Measurements from ENCODE around the gene ATP13A4. TPM values are rescaled to one million over a fixed set of nuclear protein-coding genes. Genes with fewer than 3 reads are reported as not detected.

Gene ATP13A4
- polyA plus RNA-seq, 3 donors = 0.08 to 0.21 (median 0.19) TPM

GRCh38 chr3:193592841-193593667, 38.4 kb upstream of the ATP13A4 start, which contains the start of gene OPA1:
OPA1 (plus strand) TSS chr3:193593208; CDS start chr3:193593378, 170 bp downstream.
- H3K79me2 ChIP-seq (ENCODE audit: insufficient read depth, low read length) = peaks cover 49% of the 10 kb centered on the region
- H2AFZ ChIP-seq (ENCODE audit: insufficient read depth, low read depth, low read length, poor library complexity, severe bottlenecking) = peak within 1 kb of the TSS; percentile 92
- peaks cover 45% of the 10 kb centered on the region for H3K4me1 Mint-ChIP-seq
- H3K27me3 ChIP-seq (ENCODE audit: control insufficient read depth in 2 of 2, insufficient read depth in 2 of 2, low read length in 2 of 2) = no peaks in the 10 kb centered on the region
- under 1% methylated on average over 55 of the region's 55 CpGs for WGBS (ENCODE audit: insufficient coverage)
- H3K4me3 ChIP-seq (replicated peaks in 1 of 3; ENCODE audit: low read depth in 2 of 3, low read length in 3 of 3) = peak within 1 kb of the TSS; percentile 75 to 95 (median 88)
- H3K9ac ChIP-seq (ENCODE audit: insufficient read depth, low read length, poor library complexity, severe bottlenecking) = peak within 1 kb of the TSS; percentile 96
- peaks cover 13 to 26% of the 10 kb centered on the region in 2 donors for H3K36me3 Mint-ChIP-seq
- H3K9me3 ChIP-seq (replicated peaks in 1 of 2; ENCODE audit: control insufficient read depth in 1 of 2, insufficient read depth in 1 of 2, low read length in 2 of 2) = no peaks in the 10 kb centered on the region
- no peak for TF ChIP-seq CTCF (IDR thresholded peaks at IDR 0.05)
- peak within 1 kb of the TSS; percentile 75 for H3K4me2 ChIP-seq (replicated peaks; ENCODE audit: extremely low read depth, low read length, poor library complexity, severe bottlenecking)
- peak within 1 kb of the TSS; percentile 76 to 96 for H3K27ac ChIP-seq (ENCODE audit: low read depth in 1 of 2, low read length in 2 of 2)
- peak within 1 kb of the TSS; percentile 86 to 99 for H3K4me3 Mint-ChIP-seq
- H3K4me1 ChIP-seq (ENCODE audit: control insufficient read depth in 1 of 2, insufficient read depth in 2 of 2, low read length in 2 of 2) = peaks cover 22 to 45% of the 10 kb centered on the region in 2 donors
- peaks cover 3 to 17% of the 10 kb centered on the region in 2 donors for H3K36me3 ChIP-seq (replicated peaks in 1 of 2; ENCODE audit: control insufficient read depth in 1 of 2, insufficient read depth in 2 of 2, low read length in 2 of 2)
- H3K9me3 Mint-ChIP-seq = no peaks in the 10 kb centered on the region
- H4K20me1 ChIP-seq (ENCODE audit: insufficient read depth, low read length) = peaks cover 21% of the 10 kb centered on the region
- peaks cover 0 to 5% (median 2%) of the 10 kb centered on the region in 3 donors for H3K27me3 Mint-ChIP-seq (ENCODE audit: low read depth in 3 of 3)
- intact Hi-C loops (cut with micrococcal nuclease) = no loop called here
- DNase-seq = peak; percentile 94 to 98 (median 97)
- peak within 1 kb of the TSS; percentile 91 to 96 (median 95) for H3K27ac Mint-ChIP-seq

DNA sequence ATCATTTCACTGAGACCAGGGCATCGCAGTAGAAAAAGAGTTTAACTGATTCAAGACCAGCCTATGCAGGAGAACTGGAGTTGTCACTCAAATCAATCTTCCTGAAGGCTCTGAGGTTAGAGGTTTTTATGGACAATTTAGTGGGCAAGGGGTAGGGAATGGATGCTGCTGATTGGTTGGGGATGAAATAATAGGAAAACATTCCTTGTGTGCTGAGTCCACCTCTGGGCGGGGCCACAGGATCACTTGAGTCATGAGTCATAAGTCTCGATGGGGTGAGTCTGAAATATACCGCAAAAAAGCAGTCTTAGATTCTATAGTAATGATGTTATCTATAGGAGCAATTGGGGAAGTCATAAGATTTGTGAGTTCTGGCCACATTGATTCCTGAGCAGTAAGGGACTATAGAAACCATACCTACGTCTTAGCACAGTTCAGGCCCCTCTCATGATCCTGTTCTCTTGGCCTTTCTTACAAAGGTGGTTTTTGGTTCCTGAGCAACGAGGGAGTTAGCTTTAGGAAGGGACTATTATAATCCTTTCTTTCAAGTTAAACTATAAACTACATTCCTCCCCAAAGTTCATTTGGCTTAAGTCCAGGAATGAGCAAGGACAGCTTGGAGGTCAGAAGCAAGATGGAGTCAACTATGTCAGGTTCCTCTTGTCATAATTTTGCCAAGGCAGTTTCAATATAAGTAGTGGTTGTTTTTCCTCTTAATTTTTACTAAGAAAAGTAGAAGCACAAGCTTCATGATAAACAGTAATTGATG, 35.6 kb upstream of the ATP13A4 start:
- intact Hi-C loops (cut with micrococcal nuclease) = no loop called here

More for the DNA sequence above, 35.6 kb upstream of the ATP13A4 start:
- DNase-seq = peak; percentile 3 to 23 (median 6)
- H3K27ac Mint-ChIP-seq = peak overlapping the region in 1 of 7 donors; percentile 6
- H3K4me2 ChIP-seq (replicated peaks; ENCODE audit: extremely low read depth, low read length, poor library complexity, severe bottlenecking) = no peak overlapping the region
- H3K4me3 Mint-ChIP-seq = no peak overlapping the region
- no peak overlapping the region for H3K4me3 ChIP-seq (replicated peaks in 1 of 3; ENCODE audit: low read depth in 2 of 3, low read length in 3 of 3)
- no peaks in the 10 kb centered on the region for H3K36me3 Mint-ChIP-seq
- TF ChIP-seq CTCF (IDR thresholded peaks at IDR 0.05) = no peak
- H2AFZ ChIP-seq (ENCODE audit: insufficient read depth, low read depth, low read length, poor library complexity, severe bottlenecking) = no peak overlapping the region
- H3K36me3 ChIP-seq (replicated peaks in 1 of 2; ENCODE audit: control insufficient read depth in 1 of 2, insufficient read depth in 2 of 2, low read length in 2 of 2) = no peaks in the 10 kb centered on the region
- peaks cover 22 to 45% of the 10 kb centered on the region in 2 donors for H3K4me1 ChIP-seq (ENCODE audit: control insufficient read depth in 1 of 2, insufficient read depth in 2 of 2, low read length in 2 of 2)
- H3K27ac ChIP-seq (ENCODE audit: low read depth in 1 of 2, low read length in 2 of 2) = no peak overlapping the region
- H3K9ac ChIP-seq (ENCODE audit: insufficient read depth, low read length, poor library complexity, severe bottlenecking) = no peak overlapping the region
- H3K4me1 Mint-ChIP-seq = peaks cover 39% of the 10 kb centered on the region
- 100% methylated on average over 2 of the region's 6 CpGs for WGBS (ENCODE audit: insufficient coverage)
- H3K27me3 ChIP-seq (ENCODE audit: control insufficient read depth in 2 of 2, insufficient read depth in 2 of 2, low read length in 2 of 2) = no peaks in the 10 kb centered on the region
- no peaks in the 10 kb centered on the region for H3K9me3 Mint-ChIP-seq
- H4K20me1 ChIP-seq (ENCODE audit: insufficient read depth, low read length) = no peaks in the 10 kb centered on the region
- peaks cover 0 to 5% (median 2%) of the 10 kb centered on the region in 3 donors for H3K27me3 Mint-ChIP-seq (ENCODE audit: low read depth in 3 of 3)
- H3K79me2 ChIP-seq (ENCODE audit: insufficient read depth, low read length) = peaks cover 24% of the 10 kb centered on the region
- H3K9me3 ChIP-seq (replicated peaks in 1 of 2; ENCODE audit: control insufficient read depth in 1 of 2, insufficient read depth in 1 of 2, low read length in 2 of 2) = no peaks in the 10 kb centered on the region

Measured in CD14-positive monocyte (primary cell).